OCI-LY3 (cell line): ENCODE measurements around the gene R3HDML.

Experiments used
- EZH2phosphoT487 ChIP-seq: fragments of 200-600 bp; shearing (Covaris generic); IDR thresholded peaks from 2 replicates; pipeline ENCODE4 v1.6.1; 2018; ENCODE audit warnings: antibody characterized with exemption, mixed run types, low read depth
- TF ChIP-seq, protein P1 (sequence below): fragments of 200-600, 300-600 bp; sonication (generic); IDR thresholded peaks from 2 replicates; pipeline ENCODE4 v1.5.1; 2014; ENCODE audit warnings: antibody characterized with exemption, low read length, low read depth

DNA sequence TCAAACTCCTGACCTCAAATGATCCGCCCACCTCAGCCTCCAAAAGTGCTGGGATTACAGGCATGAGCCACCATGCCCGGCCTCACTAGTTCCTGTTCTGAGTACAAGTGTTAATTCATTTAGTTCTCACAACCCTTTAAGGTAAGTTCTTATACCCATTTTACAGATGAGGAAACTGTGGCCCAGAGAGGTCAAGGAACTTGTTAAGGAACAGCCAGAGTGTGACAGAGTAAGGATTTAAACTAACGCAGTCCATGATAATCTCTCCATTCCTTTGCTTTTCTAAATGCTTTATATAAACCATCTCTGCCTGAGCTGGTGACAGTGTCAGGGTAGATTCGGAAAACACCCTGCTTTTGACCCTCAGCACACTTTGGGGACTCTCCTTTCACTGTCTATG is 39.1 kb upstream of the R3HDML start:
- TF ChIP-seq, protein P1, sequence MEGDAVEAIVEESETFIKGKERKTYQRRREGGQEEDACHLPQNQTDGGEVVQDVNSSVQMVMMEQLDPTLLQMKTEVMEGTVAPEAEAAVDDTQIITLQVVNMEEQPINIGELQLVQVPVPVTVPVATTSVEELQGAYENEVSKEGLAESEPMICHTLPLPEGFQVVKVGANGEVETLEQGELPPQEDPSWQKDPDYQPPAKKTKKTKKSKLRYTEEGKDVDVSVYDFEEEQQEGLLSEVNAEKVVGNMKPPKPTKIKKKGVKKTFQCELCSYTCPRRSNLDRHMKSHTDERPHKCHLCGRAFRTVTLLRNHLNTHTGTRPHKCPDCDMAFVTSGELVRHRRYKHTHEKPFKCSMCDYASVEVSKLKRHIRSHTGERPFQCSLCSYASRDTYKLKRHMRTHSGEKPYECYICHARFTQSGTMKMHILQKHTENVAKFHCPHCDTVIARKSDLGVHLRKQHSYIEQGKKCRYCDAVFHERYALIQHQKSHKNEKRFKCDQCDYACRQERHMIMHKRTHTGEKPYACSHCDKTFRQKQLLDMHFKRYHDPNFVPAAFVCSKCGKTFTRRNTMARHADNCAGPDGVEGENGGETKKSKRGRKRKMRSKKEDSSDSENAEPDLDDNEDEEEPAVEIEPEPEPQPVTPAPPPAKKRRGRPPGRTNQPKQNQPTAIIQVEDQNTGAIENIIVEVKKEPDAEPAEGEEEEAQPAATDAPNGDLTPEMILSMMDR = no peak
- no peak for TF ChIP-seq EZH2phosphoT487
